Measurements from ENCODE around the gene CBX6. TPM values are rescaled to one million over a fixed set of nuclear protein-coding genes. Genes with fewer than 3 reads are reported as not detected.
A peak's percentile ranks its signal among the peaks of the same experiment; 100 is the strongest.
"Not testable (repeated sequence)": the region's sequence is repeated elsewhere in the genome, so short reads cannot be mapped to it uniquely, and the experiment has no call there.

CBX6 gene
- total and polyA plus RNA-seq, 4 donors = 14.6 to 79.2 (median 23.3) TPM

GRCh38 chr22:38919631-38920190 lies 47.7 kb upstream of the CBX6 start:
- Histone ChIP-seq H3K27ac (ENCODE audit: low read depth in 1 of 2, low read length in 1 of 2) (no peak overlapping the region), H3K4me3 (no peak overlapping the region), H3K36me3 (ENCODE audit: control insufficient read depth in 4 of 4, insufficient read depth in 4 of 4, low read length in 4 of 4) (no peaks in the 10 kb centered on the region), H3K9me3 (ENCODE audit: control insufficient read depth in 4 of 4, insufficient read depth in 3 of 4, low read length in 3 of 4) (no peaks in the 10 kb centered on the region), H3K9ac (ENCODE audit: insufficient read depth in 1 of 2, low read length in 2 of 2) (peak overlapping the region in 1 of 2 donors; percentile 0), H3K27me3 (ENCODE audit: control insufficient read depth in 3 of 3, insufficient read depth in 3 of 3, low read length in 2 of 3) (no peaks in the 10 kb centered on the region), H3K4me1 (ENCODE audit: control insufficient read depth in 5 of 5, insufficient read depth in 5 of 5, low read length in 5 of 5) (peaks cover 3 to 56% (median 12%) of the 10 kb centered on the region in 5 donors)
- TF ChIP-seq CTCF (IDR thresholded peaks at IDR 0.05; ENCODE audit: control extremely low read depth, extremely low read depth) = no peak
- WGBS, 2 donors = 87 to 96% methylated on average over 1 of the region's 1 CpG
- DNase-seq (peak; percentile 67 to 92 (median 89)), ATAC-seq (ENCODE audit: insufficient read depth, low FRiP score) (no peak)

GRCh38 chr22:38911434-38911833 lies 39.4 kb upstream of the CBX6 start:
- 69 to 80% methylated on average over 1 of the region's 1 CpG for WGBS, 2 donors
- Histone ChIP-seq H3K4me1 (ENCODE audit: control insufficient read depth in 5 of 5, insufficient read depth in 5 of 5, low read length in 5 of 5) (peaks cover 0 to 6% (median 4%) of the 10 kb centered on the region in 5 donors), H3K4me3 (no peak overlapping the region), H3K27me3 (ENCODE audit: control insufficient read depth in 3 of 3, insufficient read depth in 3 of 3, low read length in 2 of 3) (no peaks in the 10 kb centered on the region), H3K9me3 (ENCODE audit: control insufficient read depth in 4 of 4, insufficient read depth in 3 of 4, low read length in 3 of 4) (no peaks in the 10 kb centered on the region), H3K36me3 (ENCODE audit: control insufficient read depth in 4 of 4, insufficient read depth in 4 of 4, low read length in 4 of 4) (no peaks in the 10 kb centered on the region), H3K9ac (ENCODE audit: insufficient read depth in 1 of 2, low read length in 2 of 2) (no peak overlapping the region), H3K27ac (ENCODE audit: low read depth in 1 of 2, low read length in 1 of 2) (no peak overlapping the region)
- ATAC-seq (ENCODE audit: insufficient read depth, low FRiP score) = no peak
- DNase-seq = no peak
- TF ChIP-seq CTCF (IDR thresholded peaks at IDR 0.05; ENCODE audit: control extremely low read depth, extremely low read depth) = no peak

GRCh38 chr22:38907767-38908166 lies 35.8 kb upstream of the CBX6 start:
- Histone ChIP-seq H3K9ac (ENCODE audit: insufficient read depth in 1 of 2, low read length in 2 of 2) (no peak overlapping the region), H3K9me3 (ENCODE audit: control insufficient read depth in 4 of 4, insufficient read depth in 3 of 4, low read length in 3 of 4) (peaks cover 0 to 5% (median 0%) of the 10 kb centered on the region in 4 donors), H3K27ac (ENCODE audit: low read depth in 1 of 2, low read length in 1 of 2) (no peak overlapping the region), H3K27me3 (ENCODE audit: control insufficient read depth in 3 of 3, insufficient read depth in 3 of 3, low read length in 2 of 3) (no peaks in the 10 kb centered on the region), H3K4me1 (ENCODE audit: control insufficient read depth in 5 of 5, insufficient read depth in 5 of 5, low read length in 5 of 5) (peaks cover 0 to 6% (median 4%) of the 10 kb centered on the region in 5 donors), H3K36me3 (ENCODE audit: control insufficient read depth in 4 of 4, insufficient read depth in 4 of 4, low read length in 4 of 4) (no peaks in the 10 kb centered on the region), H3K4me3 (no peak overlapping the region)
- no peak for TF ChIP-seq CTCF (IDR thresholded peaks at IDR 0.05; ENCODE audit: control extremely low read depth, extremely low read depth)
- 74 to 88% methylated on average over 2 of the region's 2 CpGs for WGBS, 2 donors
- DNase-seq (no peak), ATAC-seq (ENCODE audit: insufficient read depth, low FRiP score) (no peak)

- Histone ChIP-seq H3K4me3 (no peak overlapping the region), H3K4me1 (ENCODE audit: control insufficient read depth in 5 of 5, insufficient read depth in 5 of 5, low read length in 5 of 5) (peaks cover 0 to 6% (median 4%) of the 10 kb centered on the region in 5 donors), H3K27me3 (ENCODE audit: control insufficient read depth in 3 of 3, insufficient read depth in 3 of 3, low read length in 2 of 3) (no peaks in the 10 kb centered on the region), H3K36me3 (ENCODE audit: control insufficient read depth in 4 of 4, insufficient read depth in 4 of 4, low read length in 4 of 4) (no peaks in the 10 kb centered on the region), H3K27ac (ENCODE audit: low read depth in 1 of 2, low read length in 1 of 2) (no peak overlapping the region), H3K9ac (ENCODE audit: insufficient read depth in 1 of 2, low read length in 2 of 2) (no peak overlapping the region), H3K9me3 (ENCODE audit: control insufficient read depth in 4 of 4, insufficient read depth in 3 of 4, low read length in 3 of 4) (peaks cover 0 to 5% (median under 1%) of the 10 kb centered on the region in 4 donors)
- ATAC-seq (ENCODE audit: insufficient read depth, low FRiP score) = no peak
- WGBS, 2 donors = 86 to 90% methylated on average over 3 of the region's 3 CpGs
- TF ChIP-seq CTCF (IDR thresholded peaks at IDR 0.05; ENCODE audit: control extremely low read depth, extremely low read depth) = no peak
- no peak for DNase-seq
These were observed 34.0 kb upstream of the CBX6 start for GRCh38 chr22:38906052-38906451.

- not testable (repeated sequence) for H3K27ac ChIP-seq (ENCODE audit: low read depth in 1 of 2, low read length in 1 of 2); H3K4me3 ChIP-seq; H3K9me3 ChIP-seq (ENCODE audit: control insufficient read depth in 4 of 4, insufficient read depth in 3 of 4, low read length in 3 of 4); DNase-seq; H3K4me1 ChIP-seq (ENCODE audit: control insufficient read depth in 5 of 5, insufficient read depth in 5 of 5, low read length in 5 of 5); ATAC-seq (ENCODE audit: insufficient read depth, low FRiP score); H3K36me3 ChIP-seq (ENCODE audit: control insufficient read depth in 4 of 4, insufficient read depth in 4 of 4, low read length in 4 of 4); H3K9ac ChIP-seq (ENCODE audit: insufficient read depth in 1 of 2, low read length in 2 of 2); H3K27me3 ChIP-seq (ENCODE audit: control insufficient read depth in 3 of 3, insufficient read depth in 3 of 3, low read length in 2 of 3)
- 51 to 74% methylated on average over 5 of the region's 5 CpGs for WGBS, 2 donors
These were observed 32.1 kb upstream of the CBX6 start for GRCh38 chr22:38904052-38904617.
